T-helper 17 cell (primary cell): ENCODE data around the gene IGDCC3. TPM values are rescaled to one million over a fixed set of nuclear protein-coding genes. Genes with fewer than 3 reads are reported as not detected.
"Not testable (repeated sequence)": the region's sequence is repeated elsewhere in the genome, so short reads cannot be mapped to it uniquely, and the experiment has no call there.

Source experiments
- ATAC-seq: fragments of 150-1000 bp; cut with Tn5 transposase; 2 replicates; pipeline ENCODE4 v1.10.0; 2021; ENCODE audit warnings: mild to moderate bottlenecking, moderate library complexity
- DNase-seq, 3 donors: peaks; one replicate each; pipeline versions ENCODE4 v3.0.0 to v3.0.0-alpha.2; 2020 to 2021
- H3K9me3 ChIP-seq: one replicate; pipeline ENCODE4 v1.7.0; 2013; ENCODE audit warnings: low read length, mild to moderate bottlenecking; ENCODE audit not compliant: control insufficient read depth, poor library complexity, severe bottlenecking
- H3K27ac Mint-ChIP-seq: one replicate; pipeline ENCODE4 v1.8.0; 2022; ENCODE audit warnings: mild to moderate bottlenecking, moderate library complexity, mixed read lengths
- H3K27me3 Mint-ChIP-seq: one replicate; pipeline ENCODE4 v1.8.0; 2022; ENCODE audit warnings: mixed read lengths
- H3K36me3 Mint-ChIP-seq: one replicate; pipeline ENCODE4 v1.8.0; 2022; ENCODE audit warnings: low read depth, mixed read lengths
- H3K4me1 Mint-ChIP-seq: one replicate; pipeline ENCODE4 v1.8.0; 2022; ENCODE audit warnings: mild to moderate bottlenecking, mixed read lengths
- H3K4me3 Mint-ChIP-seq: one replicate; pipeline ENCODE4 v1.8.0; 2022; ENCODE audit warnings: mild to moderate bottlenecking, moderate library complexity, mixed read lengths
- total RNA-seq, 4 donors: library from RNA in 2 of 4; stranded (reverse) in 2 of 4; gene quantifications; one replicate each; pipeline ENCODE4 v1.2.3 and lab custom pipeline; 2022 to 2026

The IGDCC3 gene
- total RNA-seq, 2 donors from 2014 or later = not detected

DNA sequence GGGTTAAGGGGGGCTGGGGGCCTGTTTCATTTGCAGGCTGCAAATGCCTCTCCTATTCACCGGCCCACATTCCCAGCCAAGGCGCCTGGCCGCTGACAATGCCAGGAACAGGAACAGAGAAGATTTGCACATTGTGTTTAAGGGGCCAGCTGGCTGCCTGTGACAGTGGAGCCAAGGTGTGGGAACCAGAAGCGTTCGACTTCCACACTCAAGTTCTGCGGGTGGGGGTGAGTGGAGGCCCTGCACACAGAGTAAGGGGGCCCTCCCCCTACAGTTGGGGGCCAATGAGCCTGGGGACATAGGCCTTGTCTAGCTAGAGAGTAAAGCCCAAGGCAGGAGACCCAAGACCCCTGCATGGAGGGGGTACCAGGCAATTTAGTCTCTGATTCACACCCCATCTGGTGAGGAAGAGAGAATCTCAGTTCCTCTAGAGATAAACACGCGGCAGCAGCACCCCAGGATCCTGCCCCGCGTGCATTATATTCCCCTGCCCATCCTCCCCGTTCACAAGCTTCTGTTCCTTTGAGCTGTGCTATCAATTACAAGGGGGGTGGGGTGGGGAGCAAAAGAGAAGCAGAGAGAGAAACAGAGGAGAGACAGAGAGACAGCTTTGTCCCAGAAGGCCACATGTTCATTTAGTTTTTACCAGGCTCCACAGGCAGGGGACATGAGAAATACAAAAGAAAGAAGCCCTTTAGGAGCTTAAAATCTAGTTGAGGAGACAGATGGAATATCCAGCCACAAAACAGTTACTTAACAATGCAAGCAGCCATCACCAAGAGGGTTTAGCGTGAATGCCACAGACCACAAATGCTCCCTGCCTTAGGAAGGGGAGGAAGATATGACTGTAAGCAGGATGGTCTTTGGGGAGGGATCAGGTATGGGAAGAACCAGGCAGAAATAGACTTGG, 9.2 kb downstream of the IGDCC3 start:
- no peak for DNase-seq
- ATAC-seq = no peak
- H3K27ac Mint-ChIP-seq = no peak overlapping the region
- H3K9me3 ChIP-seq = no peaks in the 10 kb centered on the region
- H3K27me3 Mint-ChIP-seq = peaks cover 6% of the 10 kb centered on the region
- H3K4me3 Mint-ChIP-seq = no peak overlapping the region
- no peaks in the 10 kb centered on the region for H3K36me3 Mint-ChIP-seq
- H3K4me1 Mint-ChIP-seq = peaks cover 3% of the 10 kb centered on the region

DNA sequence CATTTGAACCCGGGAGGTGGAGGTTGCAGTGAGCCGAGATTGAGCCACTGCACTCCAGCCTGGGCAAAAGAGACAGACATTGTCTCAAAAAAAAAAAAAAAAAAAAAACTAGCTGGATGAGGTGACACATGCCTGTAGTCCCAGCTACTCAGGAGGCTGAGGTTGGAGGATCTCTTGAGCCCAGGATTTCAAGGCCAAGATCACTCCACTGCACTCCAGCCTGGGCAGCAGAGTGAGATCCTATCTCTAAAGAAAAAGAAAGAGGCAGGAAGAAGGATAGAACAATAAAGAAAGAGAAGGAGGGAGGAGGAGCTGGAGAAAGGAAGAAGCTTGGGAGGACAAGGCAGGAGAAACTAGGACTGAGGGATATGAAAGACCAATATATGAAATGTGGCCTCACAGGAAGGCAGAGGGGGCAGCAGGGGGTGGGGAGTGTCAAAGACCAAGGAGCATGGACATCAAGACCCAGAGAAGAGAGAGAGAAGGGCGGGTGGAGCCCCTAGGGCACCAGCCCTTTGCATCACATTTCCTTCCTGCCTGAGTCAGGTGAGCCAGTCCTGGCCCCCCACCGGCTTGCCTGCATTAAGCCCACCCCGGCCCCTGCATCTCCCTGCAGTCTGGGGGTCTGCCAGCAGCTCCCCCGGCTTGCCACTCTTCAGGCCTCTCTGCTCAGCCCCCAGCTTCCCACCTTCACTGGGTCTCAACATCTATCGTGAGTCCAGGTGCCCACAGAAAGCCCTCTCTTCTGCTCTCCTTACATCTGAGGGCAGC, 11.5 kb downstream of the IGDCC3 start:
- H3K9me3 ChIP-seq = no peaks in the 10 kb centered on the region
- Mint-ChIP-seq H3K27ac (no peak overlapping the region), H3K4me3 (no peak overlapping the region), H3K4me1 (peaks cover 3% of the 10 kb centered on the region), H3K27me3 (peaks cover 7% of the 10 kb centered on the region), H3K36me3 (peaks cover 2% of the 10 kb centered on the region)
- no peak for ATAC-seq
- DNase-seq = no peak

DNA sequence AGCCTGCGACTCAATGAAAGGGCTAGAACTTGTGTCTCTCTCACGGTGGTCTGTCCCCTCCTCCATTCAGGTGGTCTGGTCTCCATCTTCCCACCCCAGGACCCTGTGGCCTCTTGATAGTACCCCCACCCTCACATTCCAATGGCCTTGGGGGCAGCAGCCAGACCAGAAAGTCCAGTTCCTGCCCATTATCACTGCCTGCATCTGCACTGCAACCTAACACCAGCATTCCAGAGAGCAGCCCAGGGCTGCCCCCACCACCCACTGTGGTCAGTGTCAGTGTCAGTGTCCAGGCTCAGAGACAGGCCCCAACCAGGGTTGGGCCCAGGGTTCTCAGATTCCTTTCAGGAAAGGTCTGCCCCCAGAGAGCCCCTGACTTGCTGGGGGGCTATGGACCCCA, 12.6 kb downstream of the IGDCC3 start:
- Mint-ChIP-seq H3K4me1 (peaks cover 3% of the 10 kb centered on the region), H3K36me3 (peaks cover 2% of the 10 kb centered on the region), H3K27me3 (peaks cover 7% of the 10 kb centered on the region), H3K4me3 (no peak overlapping the region), H3K27ac (no peak overlapping the region)
- H3K9me3 ChIP-seq = no peaks in the 10 kb centered on the region
- DNase-seq = no peak
- no peak for ATAC-seq

DNA sequence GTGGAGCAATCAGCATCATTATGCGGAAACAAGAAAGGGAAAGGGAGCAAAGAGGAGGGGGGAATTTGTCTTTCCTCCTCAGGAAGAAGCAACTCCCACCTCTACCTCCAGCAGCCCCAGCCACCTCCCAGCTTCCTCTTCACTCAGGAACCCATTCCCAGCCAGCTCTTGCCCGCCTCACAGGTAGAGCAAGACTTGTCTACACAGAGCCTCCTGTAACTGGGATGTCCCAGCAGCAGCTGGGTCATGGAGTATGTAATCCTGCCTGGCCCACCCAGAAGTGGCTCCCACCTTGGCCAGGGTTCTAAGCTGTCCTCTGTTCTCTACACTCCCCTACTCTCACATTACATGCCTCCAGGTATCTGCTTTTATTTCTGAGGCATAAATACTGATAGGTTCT, 14.0 kb downstream of the IGDCC3 start:
- peaks cover 2% of the 10 kb centered on the region for H3K36me3 Mint-ChIP-seq
- H3K27me3 Mint-ChIP-seq = peaks cover 14% of the 10 kb centered on the region
- H3K4me1 Mint-ChIP-seq = peaks cover 3% of the 10 kb centered on the region
- H3K27ac Mint-ChIP-seq = no peak overlapping the region
- ATAC-seq = no peak
- no peak for DNase-seq
- no peak overlapping the region for H3K4me3 Mint-ChIP-seq
- no peaks in the 10 kb centered on the region for H3K9me3 ChIP-seq

DNA sequence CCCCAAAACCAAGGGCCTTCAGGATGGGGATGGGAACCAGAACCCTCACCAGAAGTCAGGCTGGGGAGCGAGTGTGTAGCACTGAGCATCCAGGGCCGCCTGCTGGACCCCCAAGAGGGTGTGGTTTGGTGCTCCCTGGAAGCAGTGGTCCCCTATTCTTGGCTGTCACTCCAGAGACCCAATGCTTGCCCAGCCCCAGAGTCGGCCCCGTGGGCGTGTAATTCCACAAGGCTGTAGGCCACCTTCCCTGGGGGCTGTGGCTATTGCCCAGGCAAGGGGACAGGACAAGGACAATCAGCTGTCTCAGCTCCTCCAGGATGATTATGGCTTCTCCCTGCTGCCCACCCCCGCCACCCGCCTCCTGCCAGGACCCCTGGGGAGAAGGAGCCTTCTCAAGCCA, 14.5 kb downstream of the IGDCC3 start:
- Mint-ChIP-seq H3K36me3 (peaks cover 2% of the 10 kb centered on the region), H3K27ac (no peak overlapping the region), H3K27me3 (peaks cover 15% of the 10 kb centered on the region), H3K4me1 (peaks cover 3% of the 10 kb centered on the region), H3K4me3 (no peak overlapping the region)
- no peak for DNase-seq
- no peaks in the 10 kb centered on the region for H3K9me3 ChIP-seq
- ATAC-seq = no peak

DNA sequence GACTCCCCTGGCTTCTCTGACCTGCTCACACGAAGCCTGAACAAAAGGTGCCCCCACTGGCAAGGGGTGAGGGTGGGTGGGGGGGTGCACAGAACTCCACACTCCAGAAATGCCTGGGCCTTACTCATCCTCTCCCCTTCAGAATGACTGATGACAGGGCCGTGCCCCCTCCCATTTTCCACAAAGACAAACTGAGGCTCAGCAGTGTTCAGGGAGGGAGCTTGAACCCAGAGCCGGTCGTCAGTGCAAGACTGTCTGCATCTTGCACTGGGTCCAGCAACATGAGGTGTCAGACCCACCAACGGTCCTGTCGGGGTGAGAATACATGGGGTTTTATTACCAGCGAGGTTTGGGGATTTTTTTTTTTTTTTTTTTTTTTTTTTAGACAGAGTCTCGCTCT, 15.3 kb downstream of the IGDCC3 start:
- Mint-ChIP-seq H3K4me3 (no peak overlapping the region), H3K27me3 (peaks cover 22% of the 10 kb centered on the region), H3K27ac (no peak overlapping the region), H3K36me3 (peaks cover 6% of the 10 kb centered on the region), H3K4me1 (peaks cover 3% of the 10 kb centered on the region)
- DNase-seq = no peak
- no peak for ATAC-seq
- no peaks in the 10 kb centered on the region for H3K9me3 ChIP-seq

DNA sequence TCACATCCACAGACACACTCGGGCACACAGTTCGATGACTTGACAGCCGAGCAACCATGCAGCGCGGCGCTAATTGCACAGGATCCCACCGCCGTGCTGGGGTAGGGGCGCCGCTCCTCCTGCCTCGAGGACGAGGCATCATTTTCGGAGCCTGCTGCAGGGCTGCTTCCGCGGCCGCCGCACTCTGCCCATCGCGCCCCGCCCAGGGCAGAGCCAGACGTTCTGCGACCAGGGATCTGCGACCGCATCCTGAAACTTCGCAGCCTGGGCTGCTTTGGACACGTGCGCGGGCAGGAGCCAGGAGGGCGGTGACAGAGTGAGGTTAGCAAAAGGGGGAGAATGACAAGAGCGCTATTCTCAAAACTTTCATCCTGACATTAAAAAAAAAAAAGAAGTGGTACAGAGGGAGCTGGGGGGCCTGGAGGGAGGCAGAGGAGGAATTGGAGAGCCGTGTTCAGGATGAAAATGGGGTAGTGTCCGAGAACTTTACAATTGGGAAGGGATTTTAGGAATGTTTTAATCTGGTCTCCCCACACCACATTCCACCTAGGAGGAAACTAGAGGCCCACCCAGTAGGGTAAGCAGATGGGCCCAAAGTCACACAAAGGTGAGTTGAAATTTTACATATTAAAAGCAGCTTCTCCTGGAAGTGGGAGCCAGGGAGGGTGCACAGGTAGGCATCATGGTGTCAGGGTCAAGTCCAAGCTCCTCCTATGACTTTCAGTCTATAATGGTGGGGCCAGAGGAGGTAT, 15.9 kb downstream of the IGDCC3 start:
- Mint-ChIP-seq H3K27ac (no peak overlapping the region), H3K4me1 (peaks cover 3% of the 10 kb centered on the region), H3K36me3 (peaks cover 6% of the 10 kb centered on the region), H3K27me3 (peaks cover 27% of the 10 kb centered on the region), H3K4me3 (no peak overlapping the region)
- no peak for DNase-seq
- no peaks in the 10 kb centered on the region for H3K9me3 ChIP-seq
- ATAC-seq = no peak

DNA sequence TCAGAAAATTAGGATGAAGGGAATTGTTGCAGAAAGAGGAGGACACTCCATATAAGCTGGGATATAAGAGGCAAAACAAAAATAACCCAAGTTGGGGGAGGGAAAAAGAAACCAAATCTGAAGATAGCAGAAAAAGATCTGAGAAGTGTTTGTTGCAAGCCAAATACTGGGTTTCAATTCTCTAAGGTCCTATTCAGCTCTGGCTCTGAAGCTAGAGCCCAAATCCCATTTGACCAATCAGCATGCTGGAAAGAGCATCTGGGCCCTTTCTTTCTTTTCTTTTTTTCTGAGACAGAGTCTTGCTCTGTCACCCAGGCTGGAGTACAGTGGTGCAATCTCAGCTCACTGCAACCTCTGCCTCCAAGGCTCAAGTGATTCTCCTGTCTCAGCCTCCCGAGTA, 17.3 kb downstream of the IGDCC3 start:
- no peak for DNase-seq
- Mint-ChIP-seq H3K4me1 (peaks cover 4% of the 10 kb centered on the region), H3K4me3 (no peak overlapping the region), H3K36me3 (peaks cover 9% of the 10 kb centered on the region), H3K27ac (no peak overlapping the region), H3K27me3 (peaks cover 35% of the 10 kb centered on the region)
- no peak for ATAC-seq
- no peaks in the 10 kb centered on the region for H3K9me3 ChIP-seq

DNA sequence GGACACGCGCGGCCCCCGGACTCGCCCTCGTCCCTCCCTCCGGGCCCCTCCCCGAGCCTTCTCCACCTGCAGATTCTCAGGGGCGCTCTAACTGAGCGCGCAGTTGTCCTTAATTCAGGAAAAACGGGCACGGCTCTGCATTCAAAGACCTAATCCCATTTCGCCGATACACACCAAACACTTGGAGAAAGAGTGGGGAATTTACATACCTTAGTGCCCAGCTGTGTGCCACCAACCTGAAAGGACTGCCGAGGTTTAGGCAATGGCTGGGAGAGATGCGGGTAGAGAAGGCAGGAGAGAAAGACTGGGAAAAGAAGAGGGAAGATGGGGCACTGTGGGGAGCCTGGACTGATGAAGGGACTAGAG, 21.8 kb downstream of the IGDCC3 start:
- Mint-ChIP-seq H3K4me1 (peaks cover 4% of the 10 kb centered on the region), H3K4me3 (peak overlapping the region; percentile 80), H3K36me3 (peaks cover 9% of the 10 kb centered on the region), H3K27me3 (peaks cover 52% of the 10 kb centered on the region), H3K27ac (no peak overlapping the region)
- H3K9me3 ChIP-seq = no peaks in the 10 kb centered on the region
- DNase-seq (no peak), ATAC-seq (no peak)

DNA sequence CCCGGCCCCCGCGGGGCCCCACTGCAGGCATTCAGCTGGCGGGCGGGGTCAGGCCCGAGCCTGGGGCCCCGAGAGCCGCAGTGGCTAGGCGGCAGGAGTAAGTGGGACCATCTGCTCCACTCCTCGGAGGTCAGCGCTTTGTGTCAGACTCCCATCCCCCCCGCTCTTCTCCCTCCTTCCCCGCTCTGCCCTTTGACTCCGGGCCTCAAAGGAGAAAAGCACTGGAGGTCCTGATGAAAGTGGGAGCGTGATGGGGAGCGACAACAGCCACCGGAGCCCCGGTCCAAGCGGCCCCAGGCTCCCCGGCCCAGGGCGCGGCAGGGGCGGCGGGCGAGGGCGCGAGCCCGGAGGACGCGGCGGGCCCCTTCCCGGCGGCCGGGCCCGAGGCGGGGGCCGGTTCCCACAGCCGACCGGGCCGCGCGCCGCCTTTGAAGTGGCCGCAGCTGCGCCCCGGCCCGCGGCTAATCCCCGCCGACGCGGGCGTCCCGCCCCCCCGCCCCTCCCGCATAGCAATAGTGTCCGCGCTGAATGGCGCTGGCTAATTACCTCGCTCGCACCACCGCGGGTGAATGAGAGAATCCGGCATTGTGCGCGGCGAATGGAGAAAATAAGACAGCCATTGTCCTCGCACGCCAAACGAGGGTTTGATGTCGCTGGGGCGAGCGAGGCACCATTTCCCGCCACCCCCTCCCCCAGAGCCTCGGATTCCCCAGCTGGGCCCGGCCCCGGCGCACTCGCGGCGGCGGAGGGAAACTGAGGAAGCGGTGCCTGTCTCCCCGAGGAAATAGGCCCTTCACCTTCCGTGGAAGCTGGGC, 22.4 kb downstream of the IGDCC3 start:
- peaks cover 9% of the 10 kb centered on the region for H3K36me3 Mint-ChIP-seq
- H3K9me3 ChIP-seq = no peaks in the 10 kb centered on the region
- H3K27ac Mint-ChIP-seq = no peak overlapping the region
- peaks cover 4% of the 10 kb centered on the region for H3K4me1 Mint-ChIP-seq
- H3K27me3 Mint-ChIP-seq = peaks cover 58% of the 10 kb centered on the region
- ATAC-seq (no peak), DNase-seq (no peak)
- peak overlapping the region; percentile 80 for H3K4me3 Mint-ChIP-seq

DNA sequence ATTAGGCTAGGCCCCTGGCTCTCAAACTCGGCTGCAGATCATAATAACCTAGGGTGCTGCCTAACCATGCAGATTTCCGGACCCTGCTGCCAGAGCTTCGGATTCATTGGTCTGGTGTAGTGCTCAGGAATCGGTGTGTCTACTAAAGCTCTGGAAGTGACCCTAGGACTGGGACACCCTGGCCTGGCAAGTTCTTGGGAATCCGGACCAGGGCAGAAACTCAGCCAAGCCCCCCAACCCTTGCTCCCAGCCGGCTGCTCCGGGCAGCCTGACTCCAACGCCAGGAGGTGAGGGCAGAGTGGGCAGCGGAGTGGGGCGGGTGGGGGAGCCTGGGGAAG, 23.0 kb downstream of the IGDCC3 start:
- H3K36me3 Mint-ChIP-seq = peaks cover 9% of the 10 kb centered on the region
- no peaks in the 10 kb centered on the region for H3K9me3 ChIP-seq
- DNase-seq = no peak
- no peak overlapping the region for H3K4me3 Mint-ChIP-seq
- no peak overlapping the region for H3K27ac Mint-ChIP-seq
- ATAC-seq = no peak
- H3K27me3 Mint-ChIP-seq = peaks cover 59% of the 10 kb centered on the region
- H3K4me1 Mint-ChIP-seq = peaks cover 4% of the 10 kb centered on the region

DNA sequence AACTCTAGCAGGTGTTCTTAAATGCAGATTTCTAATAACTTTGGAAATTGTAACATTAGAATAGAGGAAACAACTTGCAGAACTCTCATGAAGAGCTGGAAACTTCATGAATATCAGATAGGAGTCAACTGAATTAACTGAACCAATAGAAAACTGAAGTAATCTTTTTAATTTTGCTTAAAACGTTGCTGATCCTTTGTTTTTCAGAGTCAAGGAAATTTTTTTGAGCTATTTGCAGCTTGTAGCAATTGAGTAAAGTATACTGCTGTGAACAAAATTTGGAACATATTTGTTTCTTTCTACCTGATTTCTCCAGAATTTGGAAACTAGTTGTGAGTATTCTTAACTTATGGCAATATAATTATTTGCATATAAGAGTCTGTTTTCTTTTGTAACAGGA, 25.8 kb downstream of the IGDCC3 start:
- not testable (repeated sequence) for H3K4me1 Mint-ChIP-seq, DNase-seq, H3K9me3 ChIP-seq, H3K27ac Mint-ChIP-seq, H3K4me3 Mint-ChIP-seq, H3K36me3 Mint-ChIP-seq, ATAC-seq
- H3K27me3 Mint-ChIP-seq = peaks cover 64% of the 10 kb centered on the region
